HepG2 (cell line): Measurements from ENCODE around the gene MRPL36. TPM values are rescaled to one million over a fixed set of nuclear protein-coding genes. Genes with fewer than 3 reads are reported as not detected.

Source experiments
- ATAC-seq: fragments of 200-7000 bp; cut with Tn5 transposase; 3 replicates; pipeline ENCODE4 v1.9.1; 2020; ENCODE audit warnings: mild to moderate bottlenecking, moderate library complexity
- BruUV-seq: library from RNA; stranded (reverse); fragments of 400-500 nt; replicated peaks from 2 replicates; lab custom pipeline; 2021; lab: Mats Ljungman, UMichigan
- CTCF ChIA-PET: fragments of 300-600 bp; formaldehyde crosslinking; extraction: SDS; loops from one replicate; lab custom pipeline; 2021; ENCODE audit warnings: low total read pairs, inconsistent platforms, low intra/inter-chr PET ratio; lab: Yijun Ruan, JAX
- POLR2A ChIA-PET: fragments of 350-600 bp; sonication (Branson Sonifier 250); formaldehyde crosslinking; loops from one replicate; lab custom pipeline; 2020; ENCODE audit warnings: antibody characterized with exemption, inconsistent platforms; lab: Yijun Ruan, JAX
- DNase-seq: peaks from one replicate; pipeline ENCODE4 v3.0.0-alpha.2; 2015; ENCODE audit warnings: low spot score
- FAIRE-seq: peaks from 3 replicates; lab custom pipeline; 2011; peaks lifted over from hg19 to GRCh38; lab: Jason Lieb, UNC
- H2AFZ ChIP-seq: one replicate; pipeline ENCODE4 v1.6.1; 2011; ENCODE audit warnings: low read length, inconsistent platforms
- H3K27ac ChIP-seq: fragments of 300-600 bp; 3 replicates; pipeline ENCODE4 v1.8.0; 2011; ENCODE audit warnings: mixed run types, mild to moderate bottlenecking, mixed read lengths, low read length, inconsistent platforms; ENCODE audit not compliant: insufficient read depth; ENCODE audit errors: extremely low read length
- H3K27me3 ChIP-seq, 2 experiments: fragments of 200-600 bp in 1 of 2; 2 replicates in 1 of 2; 3 replicates in 1 of 2; pipeline versions ENCODE4 v1.6.0 to v1.8.0; 2011; ENCODE audit warnings: low read length in 2 of 2, mild to moderate bottlenecking in 2 of 2, moderate library complexity in 2 of 2, inconsistent platforms in 1 of 2; ENCODE audit not compliant: insufficient read depth in 2 of 2, control insufficient read depth in 1 of 2
- H3K36me3 ChIP-seq, 2 experiments: fragments of 200-600 bp in 1 of 2; replicated peaks in 1 of 2; 2 replicates in 1 of 2; 3 replicates in 1 of 2; pipeline versions ENCODE4 v1.5.1 to v1.8.0; 2011; ENCODE audit warnings: low read length in 2 of 2, inconsistent platforms in 1 of 2; ENCODE audit not compliant: insufficient read depth in 2 of 2, control insufficient read depth in 1 of 2
- H3K4me1 ChIP-seq: 2 replicates; pipeline ENCODE4 v1.5.1; 2012; ENCODE audit warnings: low read length, inconsistent platforms; ENCODE audit not compliant: insufficient read depth
- H3K4me2 ChIP-seq: 2 replicates; pipeline ENCODE4 v1.6.0; 2011; ENCODE audit warnings: low read depth, low read length, inconsistent platforms
- H3K4me3 ChIP-seq, 3 experiments: fragments of 200-600 bp in 1 of 3; sonication (generic), shearing (Covaris generic) in 1 of 3; replicated peaks in 1 of 3; 2 replicates each; pipeline ENCODE4 v1.5.1; 2011 to 2016; ENCODE audit warnings: low read length in 3 of 3, inconsistent platforms in 2 of 3, low read depth in 2 of 3, mild to moderate bottlenecking in 2 of 3, control low read depth in 1 of 3, mixed read lengths in 1 of 3; ENCODE audit not compliant: insufficient read depth in 1 of 3
- H3K79me2 ChIP-seq: one replicate; pipeline ENCODE4 v1.6.1; 2011; ENCODE audit warnings: low read length, inconsistent platforms; ENCODE audit not compliant: insufficient read depth
- H3K9ac ChIP-seq: 2 replicates; pipeline ENCODE4 v1.6.0; 2011; ENCODE audit warnings: mild to moderate bottlenecking, low read depth, low read length, inconsistent platforms; ENCODE audit not compliant: insufficient read depth
- H3K9me3 ChIP-seq: 2 replicates; pipeline ENCODE4 v1.5.1; 2012; ENCODE audit warnings: mild to moderate bottlenecking, low read length
- H4K20me1 ChIP-seq: 2 replicates; pipeline ENCODE4 v1.6.0; 2011; ENCODE audit warnings: inconsistent platforms, mild to moderate bottlenecking, low read length, moderate library complexity; ENCODE audit not compliant: insufficient read depth
- CC2D1A ChIP-seq: sonication (generic); formaldehyde crosslinking; IDR thresholded peaks from 2 replicates; pipeline ENCODE4 v1.8.1; 2023; ENCODE audit warnings: mild to moderate bottlenecking, missing genetic modification reagents
- CREB1 ChIP-seq, 2 experiments: fragments of 450-650 bp in 1 of 2; IDR thresholded peaks; 2 replicates each; pipeline ENCODE4 v1.6.1; 2016 to 2017; ENCODE audit warnings: control low read depth in 1 of 2, mild to moderate bottlenecking in 1 of 2, missing compliant biosample characterization in 1 of 2, missing genetic modification characterization in 1 of 2
- CREB3 ChIP-seq: sonication (generic); formaldehyde crosslinking; IDR thresholded peaks from 2 replicates; pipeline ENCODE4 v1.5.0; 2020; ENCODE audit warnings: missing genetic modification reagents
- MEIS1 ChIP-seq: sonication (generic); formaldehyde crosslinking; IDR thresholded peaks from 2 replicates; pipeline ENCODE4 v1.9.0; 2021; ENCODE audit warnings: mild to moderate bottlenecking, missing genetic modification reagents, moderate library complexity, borderline replicate concordance
- MNT ChIP-seq: fragments of 450-650 bp; IDR thresholded peaks from 2 replicates; pipeline ENCODE4 v1.6.1; 2016
- MYC ChIP-seq: sonication (generic); formaldehyde crosslinking; IDR thresholded peaks from 2 replicates; pipeline ENCODE4 v1.9.0; 2021; ENCODE audit warnings: missing genetic modification reagents, borderline replicate concordance
- NR2F2 ChIP-seq: IDR thresholded peaks from 2 replicates; pipeline ENCODE4 v1.6.1; 2012; ENCODE audit warnings: low read depth, inconsistent platforms, borderline replicate concordance
- PTBP1 ChIP-seq: fragments of 200-400 bp; formaldehyde crosslinking; IDR thresholded peaks from 2 replicates; pipeline ENCODE4 v1.6.1; 2018; ENCODE audit warnings: low read length, low read depth; ENCODE audit not compliant: poor library complexity, severe bottlenecking
- SNAPC4 ChIP-seq: sonication (generic); formaldehyde crosslinking; IDR thresholded peaks from 2 replicates; pipeline ENCODE4 v1.4.0; 2020; ENCODE audit warnings: mild to moderate bottlenecking, missing genetic modification reagents
- SRF ChIP-seq: IDR thresholded peaks from 2 replicates; pipeline ENCODE4 v1.6.1; 2011; ENCODE audit warnings: mild to moderate bottlenecking, low read depth, low read length, moderate library complexity
- TBL1XR1 ChIP-seq: fragments of 150-350 bp; IDR thresholded peaks from 2 replicates; pipeline ENCODE4 v1.6.1; 2014; ENCODE audit warnings: borderline replicate concordance, low read length; ENCODE audit not compliant: partially characterized antibody
- ZNF276 ChIP-seq: sonication (generic); formaldehyde crosslinking; IDR thresholded peaks from 2 replicates; pipeline ENCODE4 v1.4.0; 2020; ENCODE audit warnings: mild to moderate bottlenecking, low read depth, missing genetic modification reagents
- ZNF350 ChIP-seq: sonication (generic); formaldehyde crosslinking; IDR thresholded peaks from 2 replicates; pipeline ENCODE4 v1.4.0; 2020; ENCODE audit warnings: mild to moderate bottlenecking, low read depth, missing genetic modification reagents, borderline replicate concordance
- WGBS: methylation state at CpG from one replicate; pipeline ENCODE4 v1.1.6; 2017; ENCODE audit warnings: low lambda C conversion rate; 5-methylcytosine and 5-hydroxymethylcytosine counted together
- in situ Hi-C: cut with HindIII; loops from 2 replicates; pipeline ENCODE4 v1.10.0; 2017; ENCODE audit warnings: low pct_unique_long_range_greater_than_20kb; ENCODE audit not compliant: extremely low pct_ligation_motif_present
- intact Hi-C: fragments of 100-400 bp; cut with micrococcal nuclease; formaldehyde crosslinking; loops from one replicate; pipeline ENCODE4 v1.10.0; 2022; ENCODE audit not compliant: unreplicated experiment
- polyA plus RNA-seq, 8 experiments: library from polyadenylated mRNA; depleted of rRNA in 3 of 8; stranded (reverse) in 7 of 8; unstranded in 1 of 8; fragments of >200 nt; fragmentation: Illumina TruSeq in 4 of 8; extraction: Trizol in 4 of 8; gene quantifications; 2 replicates each; pipeline versions ENCODE4 v1.2.1 to v1.2.3, GENCODE V29; 2011 to 2016; ENCODE audit warnings: low read depth in 4 of 8, missing spikeins in 1 of 8, mixed read lengths in 1 of 8; ENCODE audit not compliant: insufficient read depth in 1 of 8
- total RNA-seq, 5 experiments: library from RNA; depleted of rRNA; stranded (reverse); fragments of >200 nt; fragmentation: Illumina TruSeq; extraction: Trizol; gene quantifications; 2 replicates each; pipeline ENCODE4 v1.2.3, GENCODE V29; 2016; ENCODE audit warnings: low read depth in 1 of 5

MRPL36 gene
- total and polyA plus RNA-seq, 2 of the 13 experiments (the other 11 are each of a cell fraction or from before 2014, with no cell fraction given): 71.3 to 113 TPM

GRCh38 chr5:1810581-1811101, 11.0 kb upstream of the MRPL36 start:
- Histone ChIP-seq H4K20me1 (peaks cover 12% of the 10 kb centered on the region; the same call in 1 of the 2 replicates), H2AFZ (no peak overlapping the region), H3K79me2 (peaks cover 9% of the 10 kb centered on the region), H3K4me1 (no peaks in the 10 kb centered on the region), H3K4me2 (no peak overlapping the region), H3K27ac (no peak overlapping the region), H3K27me3 (no peaks in the 10 kb centered on the region), H3K9me3 (no peaks in the 10 kb centered on the region), H3K4me3 (no peak overlapping the region), H3K9ac (no peak overlapping the region), H3K36me3 (peaks cover 40 to 85% of the 10 kb centered on the region in 2 experiments)
- no peak for DNase-seq
- no peak for ATAC-seq
- CTCF ChIA-PET: no interaction called here
- BruUV-seq: no TSS peak
- POLR2A ChIA-PET: no interaction called here
- intact Hi-C loops (no loop called here), in situ Hi-C loops (no loop called here)
- 98% methylated on average over 10 of the region's 10 CpGs for WGBS
- FAIRE-seq: no peak
- TF ChIP-seq ZNF350 (CRISPR knock-in tag) (no peak), NR2F2 (no peak), PTBP1 (no peak), MEIS1 (CRISPR knock-in tag) (no peak), MYC (CRISPR knock-in tag) (no peak), CREB1 (IDR thresholded peaks at IDR 0.05) (no peak), CREB1 (CRISPR knock-in tag; IDR thresholded peaks at IDR 0.05) (no peak), CC2D1A (no peak), SNAPC4 (CRISPR knock-in tag) (no peak), SRF (no peak), ZNF276 (CRISPR knock-in tag) (no peak), CREB3 (CRISPR knock-in tag) (no peak), MNT (no peak), TBL1XR1 (no peak)
